Cardiac muscle cell (in vitro differentiated cells and primary cell): ENCODE data around the gene CFAP73. TPM values are rescaled to one million over a fixed set of nuclear protein-coding genes. Genes with fewer than 3 reads are reported as not detected.

ENCODE experiments used
- DNase-seq, 2 donors: peaks; one replicate each; pipeline versions ENCODE4 v3.0.0 to v3.0.0-alpha.2; 2010 to 2017; ENCODE audit warnings: low read depth in 1 of 2, low spot score in 1 of 2
- H3K27ac ChIP-seq: fragments of 200-600 bp; sonication (generic); 2 replicates; pipeline ENCODE4 v1.5.1; 2016
- H3K27me3 ChIP-seq: fragments of 200-600 bp; sonication (generic); 2 replicates; pipeline ENCODE4 v1.6.0; 2016; ENCODE audit warnings: control low read depth
- H3K36me3 ChIP-seq: fragments of 200-600 bp; sonication (generic); 2 replicates; pipeline ENCODE4 v1.5.1; 2016; ENCODE audit warnings: control low read depth
- H3K4me1 ChIP-seq: fragments of 200-600 bp; sonication (generic); 2 replicates; pipeline ENCODE4 v1.8.1; 2017; ENCODE audit warnings: low read depth, mild to moderate bottlenecking, mixed run types
- H3K4me3 ChIP-seq: fragments of 200-600 bp; sonication (generic); 2 replicates; pipeline ENCODE4 v1.5.1; 2016; ENCODE audit warnings: mild to moderate bottlenecking
- H3K9me3 ChIP-seq: fragments of 200-600 bp; sonication (generic); 2 replicates; pipeline ENCODE4 v1.5.1; 2017; ENCODE audit warnings: low read depth, mild to moderate bottlenecking, control low read depth
- CTCF ChIP-seq: IDR thresholded peaks from 2 replicates; pipeline ENCODE4 v1.5.1; 2012; ENCODE audit warnings: low read depth, mild to moderate bottlenecking, low read length
- polyA plus RNA-seq: library from polyadenylated mRNA; unstranded; fragments of >200 nt; fragmentation: Nextera tagmentation; extraction: Ambion mirVana; gene quantifications from 2 replicates; pipeline ENCODE4 v1.2.1, GENCODE V29; 2016
- total RNA-seq: library from RNA; depleted of rRNA; stranded (reverse); fragments of >200 nt; gene quantifications from 2 replicates; pipeline ENCODE4 v1.2.3, GENCODE V29; 2016

CFAP73 gene
- total and polyA plus RNA-seq, 2 experiments from 2014 or later, result not detected

DNA sequence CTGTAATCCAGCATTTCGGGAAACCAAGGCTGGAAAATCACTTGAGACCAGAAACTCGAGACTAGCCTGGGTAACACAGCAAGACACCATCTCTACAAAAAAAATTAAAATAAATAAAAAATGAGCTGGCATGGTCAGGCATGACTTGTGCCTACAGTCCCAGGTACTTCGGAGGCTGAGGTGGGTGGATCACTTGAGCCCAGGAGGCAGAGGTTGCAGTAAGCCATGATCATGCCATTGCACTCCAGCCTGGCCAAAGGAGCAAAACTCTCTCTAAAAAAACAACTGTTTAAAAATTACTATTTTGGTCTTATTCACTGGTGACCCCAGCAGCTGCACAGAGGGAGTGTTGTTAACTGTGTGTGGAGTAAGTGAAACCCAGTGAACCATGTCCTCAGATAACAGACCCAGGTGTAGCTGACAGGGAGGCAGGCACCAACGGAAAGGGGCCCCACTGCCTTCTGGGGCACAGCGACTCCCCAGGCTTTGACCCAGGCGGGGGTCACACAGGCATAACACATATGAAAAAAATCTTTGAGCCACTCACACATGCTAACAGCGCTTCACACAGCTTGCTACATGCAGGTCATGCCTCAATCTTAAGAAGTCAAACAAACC lies 23.7 kb downstream of the CFAP73 start:
- H3K4me3 ChIP-seq, result no peak overlapping the region
- no peak overlapping the region for H3K27ac ChIP-seq
- no peaks in the 10 kb centered on the region for H3K9me3 ChIP-seq
- H3K4me1 ChIP-seq, result no peaks in the 10 kb centered on the region
- H3K27me3 ChIP-seq, result no peaks in the 10 kb centered on the region
- no peak for DNase-seq
- no peak for TF ChIP-seq CTCF
- H3K36me3 ChIP-seq, result peaks cover 60% of the 10 kb centered on the region

- no peaks in the 10 kb centered on the region for H3K9me3 ChIP-seq
- peak; percentile 67 to 75 for DNase-seq
- peak; percentile 98 for TF ChIP-seq CTCF
- no peaks in the 10 kb centered on the region for H3K27me3 ChIP-seq
- no peak overlapping the region for H3K4me3 ChIP-seq
- peak overlapping the region; percentile 28 for H3K27ac ChIP-seq
- H3K36me3 ChIP-seq, result peaks cover 66% of the 10 kb centered on the region
- no peaks in the 10 kb centered on the region for H3K4me1 ChIP-seq
Measured at GRCh38 chr12:113174461-113175384, 25.2 kb downstream of the CFAP73 start.

DNA sequence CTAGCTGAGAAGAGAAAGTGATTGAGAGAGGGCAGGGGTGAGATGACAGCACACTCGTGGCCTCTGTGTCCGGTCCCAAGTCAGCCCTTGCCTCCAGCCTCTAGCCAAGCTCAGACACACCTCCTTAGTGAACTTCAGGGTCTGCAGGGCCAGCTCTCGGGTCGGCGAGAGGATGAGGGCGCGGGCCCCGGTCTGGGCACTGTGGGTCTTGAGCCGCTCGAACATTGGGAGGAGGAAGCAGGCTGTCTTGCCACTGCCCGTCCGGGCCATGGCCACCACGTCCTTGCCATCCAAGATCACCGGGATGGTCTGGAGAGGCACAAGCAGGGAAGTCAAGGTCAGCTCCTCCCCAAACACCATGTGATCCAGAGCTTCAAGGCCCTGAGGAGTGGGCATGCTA lies 29.5 kb downstream of the CFAP73 start:
- DNase-seq, result no peak
- H3K36me3 ChIP-seq, result peaks cover 41% of the 10 kb centered on the region
- H3K27ac ChIP-seq, result no peak overlapping the region
- no peak for TF ChIP-seq CTCF
- H3K27me3 ChIP-seq, result no peaks in the 10 kb centered on the region
- no peak overlapping the region for H3K4me3 ChIP-seq
- no peaks in the 10 kb centered on the region for H3K4me1 ChIP-seq
- no peaks in the 10 kb centered on the region for H3K9me3 ChIP-seq

DNA sequence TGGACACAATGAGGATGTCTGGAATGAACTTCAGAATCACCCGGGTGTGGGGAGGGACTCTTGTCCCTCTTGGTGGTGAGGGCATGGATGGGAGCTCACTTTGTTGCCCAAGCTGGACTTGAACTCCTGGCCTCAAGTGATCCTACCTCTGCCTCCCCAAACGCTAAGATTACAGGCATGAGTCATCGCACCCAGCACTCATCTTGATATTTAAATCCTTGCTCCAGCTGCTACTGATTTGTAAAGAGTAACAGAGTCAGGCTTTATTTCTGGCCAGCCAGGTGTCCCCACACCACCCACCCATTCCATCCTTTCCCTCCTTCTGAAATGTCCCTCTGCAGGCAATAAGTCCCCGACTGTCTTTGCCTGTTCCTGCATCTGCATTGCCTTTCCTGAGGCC lies 30.8 kb downstream of the CFAP73 start:
- TF ChIP-seq CTCF, result no peak
- Histone ChIP-seq H3K4me3 (no peak overlapping the region), H3K4me1 (no peaks in the 10 kb centered on the region), H3K27ac (no peak overlapping the region), H3K27me3 (no peaks in the 10 kb centered on the region), H3K36me3 (peaks cover 37% of the 10 kb centered on the region), H3K9me3 (no peaks in the 10 kb centered on the region)
- DNase-seq, result no peak

DNA sequence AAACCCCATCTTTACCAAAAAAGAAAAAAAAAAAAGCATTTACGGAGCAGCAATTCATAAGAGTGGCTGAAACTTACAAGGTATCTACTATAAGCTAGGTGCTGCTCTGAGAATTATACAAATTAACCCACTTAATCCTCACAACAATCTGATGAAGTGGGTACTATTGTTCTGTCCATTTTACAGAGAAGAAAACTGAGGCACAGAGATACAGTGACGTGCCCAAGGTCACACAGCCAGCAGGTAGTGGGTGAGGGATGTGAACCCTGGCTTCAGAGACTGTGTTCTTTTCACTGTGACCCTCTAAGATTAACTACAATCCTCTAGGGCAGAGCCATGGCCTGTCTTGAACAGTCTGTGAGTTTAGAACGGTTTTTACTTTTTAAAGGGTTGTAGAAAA lies 32.5 kb downstream of the CFAP73 start:
- no peaks in the 10 kb centered on the region for H3K4me1 ChIP-seq
- no peak overlapping the region for H3K27ac ChIP-seq
- peaks cover 29% of the 10 kb centered on the region for H3K36me3 ChIP-seq
- no peak overlapping the region for H3K4me3 ChIP-seq
- DNase-seq, result no peak
- H3K27me3 ChIP-seq, result no peaks in the 10 kb centered on the region
- no peaks in the 10 kb centered on the region for H3K9me3 ChIP-seq
- TF ChIP-seq CTCF, result no peak
